H1 (cell line): ENCODE data around the gene CPA3. TPM values are rescaled to one million over a fixed set of nuclear protein-coding genes. Genes with fewer than 3 reads are reported as not detected.

ENCODE experiments used
- CTCF ChIA-PET: fragments of 300-600 bp; sonication (Branson Sonifier 250); formaldehyde crosslinking; loops from one replicate; lab custom pipeline; 2021; ENCODE audit not compliant: partially characterized antibody; lab: Charles Lee
- POLR2A ChIA-PET: fragments of 300-600 bp; sonication (Branson Sonifier 250); formaldehyde crosslinking; loops from one replicate; lab custom pipeline; 2021; ENCODE audit warnings: inconsistent platforms; ENCODE audit not compliant: partially characterized antibody; lab: Charles Lee
- DNase-seq, 2 experiments: peaks; one replicate each; pipeline versions ENCODE4 v3.0.0 to v3.0.0-alpha.2; 2010 to 2022; ENCODE audit warnings: low spot score in 2 of 2, low read depth in 1 of 2, mixed read lengths in 1 of 2
- FAIRE-seq: peaks from 2 replicates; lab custom pipeline; 2011; peaks lifted over from hg19 to GRCh38; lab: Jason Lieb, UNC
- H2AFZ ChIP-seq: 2 replicates; pipeline ENCODE4 v1.8.1; 2012; ENCODE audit warnings: low read length, inconsistent platforms
- H2AK5ac ChIP-seq: 2 replicates; pipeline ENCODE4 v1.6.1; 2013; ENCODE audit warnings: low read depth, low read length
- H2BK120ac ChIP-seq: replicated peaks from 2 replicates; pipeline ENCODE3; 2013; ENCODE audit warnings: low read depth, low read length, inconsistent platforms
- H2BK12ac ChIP-seq: 2 replicates; pipeline ENCODE4 v1.6.1; 2013; ENCODE audit warnings: low read depth, low read length
- H2BK15ac ChIP-seq: 2 replicates; pipeline ENCODE4 v1.6.1; 2013; ENCODE audit warnings: low read length
- H2BK20ac ChIP-seq: 2 replicates; pipeline ENCODE4 v1.6.1; 2013; ENCODE audit warnings: low read length
- H2BK5ac ChIP-seq: 2 replicates; pipeline ENCODE4 v1.6.1; 2013; ENCODE audit warnings: low read depth, low read length
- H3K14ac ChIP-seq: 2 replicates; pipeline ENCODE4 v1.6.1; 2013; ENCODE audit warnings: inconsistent platforms; ENCODE audit not compliant: insufficient read length
- H3K18ac ChIP-seq: 2 replicates; pipeline ENCODE4 v1.6.1; 2013; ENCODE audit warnings: low read length; ENCODE audit errors: extremely low read depth
- H3K23ac ChIP-seq: 2 replicates; pipeline ENCODE4 v1.6.1; 2013; ENCODE audit warnings: inconsistent platforms; ENCODE audit not compliant: insufficient read length
- H3K23me2 ChIP-seq: 2 replicates; pipeline ENCODE4 v1.6.1; 2013; ENCODE audit warnings: low read depth, low read length
- H3K27ac ChIP-seq: 2 replicates; pipeline ENCODE4 v1.6.1; 2011; ENCODE audit warnings: low read depth, low read length, inconsistent platforms
- H3K27me3 ChIP-seq, 4 experiments: replicated peaks in 1 of 4; 1 replicate in 1 of 4; 2 replicates in 3 of 4; pipeline versions ENCODE4 v1.6.1 to v1.8.1; 2011 to 2013; ENCODE audit warnings: low read length in 3 of 4, mild to moderate bottlenecking in 3 of 4, inconsistent platforms in 2 of 4, mixed read lengths in 2 of 4, moderate library complexity in 1 of 4; ENCODE audit not compliant: control insufficient read depth in 3 of 4, insufficient read depth in 3 of 4; ENCODE audit errors: extremely low read depth in 1 of 4
- H3K36me3 ChIP-seq, 4 experiments: 2 replicates each; pipeline versions ENCODE4 v1.6.1 to v1.8.1; 2011 to 2013; ENCODE audit warnings: mild to moderate bottlenecking in 4 of 4, low read length in 3 of 4, moderate library complexity in 2 of 4, control low read depth in 1 of 4, inconsistent platforms in 1 of 4; ENCODE audit not compliant: insufficient read depth in 4 of 4, control insufficient read depth in 2 of 4
- H3K4ac ChIP-seq: replicated peaks from 2 replicates; pipeline ENCODE3; 2013; ENCODE audit warnings: low read length, low read depth, mixed read lengths, inconsistent platforms; ENCODE audit not compliant: insufficient read length
- H3K4me1 ChIP-seq, 4 experiments: replicated peaks in 1 of 4; 1 replicate in 1 of 4; 2 replicates in 3 of 4; pipeline versions ENCODE4 v1.6.1 to v1.8.1; 2011 to 2013; ENCODE audit warnings: low read length in 3 of 4, inconsistent platforms in 2 of 4, mixed read lengths in 1 of 4; ENCODE audit not compliant: insufficient read depth in 4 of 4, control insufficient read depth in 3 of 4
- H3K4me2 ChIP-seq, 2 experiments: 2 replicates each; pipeline versions ENCODE4 v1.6.1 to v1.8.1; 2011 to 2013; ENCODE audit warnings: low read depth in 2 of 2, low read length in 2 of 2, control low read depth in 1 of 2, inconsistent platforms in 1 of 2, mild to moderate bottlenecking in 1 of 2; ENCODE audit not compliant: insufficient read depth in 1 of 2
- H3K4me3 ChIP-seq, 4 experiments: fragments of 200-600, 300-600 bp in 1 of 4; sonication (generic), shearing (Covaris generic), sonication (Bioruptor Twin) in 1 of 4; 2 replicates each; pipeline versions ENCODE4 v1.5.1 to v1.8.1; 2011 to 2016; ENCODE audit warnings: low read length in 4 of 4, low read depth in 3 of 4, control low read depth in 2 of 4, inconsistent platforms in 2 of 4, mild to moderate bottlenecking in 2 of 4, mixed read lengths in 1 of 4, moderate library complexity in 1 of 4; ENCODE audit not compliant: insufficient read depth in 2 of 4; ENCODE audit errors: extremely low read depth in 1 of 4
- H3K56ac ChIP-seq: replicated peaks from 2 replicates; pipeline ENCODE3; 2013; ENCODE audit warnings: low read depth, mild to moderate bottlenecking, mixed read lengths, low read length, inconsistent platforms; ENCODE audit not compliant: insufficient read length
- H3K79me1 ChIP-seq: 2 replicates; pipeline ENCODE4 v1.6.1; 2013; ENCODE audit warnings: low read depth, low read length, control low read depth
- H3K79me2 ChIP-seq, 2 experiments: 2 replicates each; pipeline versions ENCODE4 v1.6.1 to v1.8.1; 2012 to 2013; ENCODE audit warnings: low read length in 2 of 2, mild to moderate bottlenecking in 2 of 2, inconsistent platforms in 1 of 2; ENCODE audit not compliant: insufficient read depth in 2 of 2, control insufficient read depth in 1 of 2
- H3K9ac ChIP-seq, 4 experiments: replicated peaks in 1 of 4; 1 replicate in 1 of 4; 2 replicates in 3 of 4; pipeline versions ENCODE4 v1.6.1 to v1.8.1; 2011 to 2013; ENCODE audit warnings: low read depth in 3 of 4, low read length in 3 of 4, control low read depth in 2 of 4, mild to moderate bottlenecking in 2 of 4, moderate library complexity in 2 of 4, inconsistent platforms in 1 of 4; ENCODE audit errors: extremely low read depth in 1 of 4
- H3K9me3 ChIP-seq, 2 experiments: 2 replicates each; pipeline versions ENCODE4 v1.6.1 to v1.8.1; 2012 to 2013; ENCODE audit warnings: mild to moderate bottlenecking in 2 of 2, moderate library complexity in 2 of 2, control low read depth in 1 of 2, inconsistent platforms in 1 of 2, low read depth in 1 of 2, low read length in 1 of 2, mixed read lengths in 1 of 2; ENCODE audit not compliant: insufficient read depth in 2 of 2
- H4K20me1 ChIP-seq, 2 experiments: replicated peaks in 1 of 2; 2 replicates each; pipeline versions ENCODE3 to v1.8.1; 2011 to 2013; ENCODE audit warnings: inconsistent platforms in 2 of 2, low read length in 2 of 2, mild to moderate bottlenecking in 1 of 2; ENCODE audit not compliant: insufficient read depth in 2 of 2, control insufficient read depth in 1 of 2
- H4K5ac ChIP-seq: 2 replicates; pipeline ENCODE4 v1.6.1; 2013; ENCODE audit warnings: low read length, low read depth, mixed read lengths, inconsistent platforms; ENCODE audit not compliant: insufficient read length
- H4K8ac ChIP-seq: 2 replicates; pipeline ENCODE4 v1.8.0; 2013; ENCODE audit warnings: mild to moderate bottlenecking, moderate library complexity, low read length, inconsistent platforms; ENCODE audit not compliant: insufficient read depth; ENCODE audit errors: extremely low read depth
- H4K91ac ChIP-seq: replicated peaks from 2 replicates; pipeline ENCODE3; 2013; ENCODE audit warnings: low read length, mixed read lengths, inconsistent platforms; ENCODE audit not compliant: insufficient read length
- EP300 ChIP-seq, 2 experiments: IDR thresholded peaks; 1 replicate in 1 of 2; 2 replicates in 1 of 2; pipeline ENCODE4 v1.6.1; 2011 to 2012; ENCODE audit warnings: low read depth in 2 of 2, low read length in 2 of 2, mild to moderate bottlenecking in 2 of 2, borderline replicate concordance in 1 of 2, inconsistent platforms in 1 of 2, moderate library complexity in 1 of 2
- EZH2 ChIP-seq: fragments of 200-600 bp; sonication (generic); IDR thresholded peaks from 2 replicates; pipeline ENCODE4 v1.7.1; 2012; ENCODE audit warnings: low read depth, mild to moderate bottlenecking, moderate library complexity, low read length, inconsistent platforms; ENCODE audit not compliant: severe bottlenecking
- MAFK ChIP-seq: IDR thresholded peaks from 2 replicates; pipeline ENCODE4 v1.6.1; 2012; ENCODE audit warnings: low read depth, mild to moderate bottlenecking, improper control_type of control experiment, low read length
- MAX ChIP-seq: IDR thresholded peaks from 2 replicates; pipeline ENCODE4 v1.6.1; 2012; ENCODE audit warnings: inconsistent platforms
- SAP30 ChIP-seq: fragments of 300-600 bp; sonication (generic); IDR thresholded peaks from 2 replicates; pipeline ENCODE4 v1.7.1; 2012; ENCODE audit warnings: low read length, moderate library complexity, mild to moderate bottlenecking, inconsistent platforms; ENCODE audit not compliant: insufficient read depth, insufficient replicate concordance
- SIN3A ChIP-seq, 2 experiments: IDR thresholded peaks in 1 of 2; conservative IDR thresholded peaks in 1 of 2; 2 replicates each; pipeline ENCODE4 v1.6.1; 2011 to 2012; ENCODE audit warnings: low read length in 2 of 2, improper control_type of control experiment in 1 of 2, low read depth in 1 of 2, mild to moderate bottlenecking in 1 of 2
- SP1 ChIP-seq: IDR thresholded peaks from 2 replicates; pipeline ENCODE4 v1.6.1; 2011; ENCODE audit warnings: low read depth, low read length
- SP4 ChIP-seq: IDR thresholded peaks from 2 replicates; pipeline ENCODE4 v1.6.1; 2012; ENCODE audit warnings: low read length, inconsistent platforms
- TAF7 ChIP-seq: optimal IDR thresholded peaks from 2 replicates; pipeline ENCODE3; 2011; ENCODE audit warnings: low read depth, mild to moderate bottlenecking, inconsistent platforms, low read length, moderate library complexity, borderline replicate concordance
- WGBS, 2 experiments: shearing (Covaris generic) in 1 of 2; methylation state at CpG; one replicate each; pipeline versions ENCODE4 v1.1.6 to v1.1.7; 2013 to 2015; ENCODE audit warnings: low lambda C conversion rate in 2 of 2, mixed read lengths in 2 of 2, inconsistent platforms in 1 of 2, low coverage in 1 of 2, missing lambda C conversion rate in 1 of 2; ENCODE audit not compliant: insufficient replicate concordance in 2 of 2, insufficient coverage in 1 of 2, insufficient read length in 1 of 2; ENCODE audit errors: extremely low coverage in 1 of 2, missing lambda C conversion rate in 1 of 2; 5-methylcytosine and 5-hydroxymethylcytosine counted together
- polyA plus RNA-seq, 7 experiments: library from polyadenylated mRNA; depleted of rRNA in 3 of 7; stranded (reverse) in 5 of 7; unstranded in 2 of 7; fragments of >200 nt in 5 of 7; fragments of 200-250 nt in 2 of 7; gene quantifications; 1 replicate in 5 of 7; 2 replicates in 1 of 7; 4 replicates in 1 of 7; pipeline versions ENCODE4 v1.2.1 to v1.2.3, GENCODE V29; 2011 to 2013; ENCODE audit warnings: missing spikeins in 2 of 7, mixed read lengths in 2 of 7
- total RNA-seq: library from RNA; stranded (reverse); fragmentation: NEBNext Ultra II Directional; extraction: Animal tissue kit (Norgen Biotek cat#: 25700); gene quantifications from 2 replicates; pipeline ENCODE4 v1.2.1, GENCODE V29; 2021
- TF ChIP-seq, protein P1 (sequence below), 3 experiments: IDR thresholded peaks; 1 replicate in 2 of 3; 2 replicates in 1 of 3; pipeline versions ENCODE4 v1.5.1 to v1.6.1; 2011; ENCODE audit warnings: low read length in 3 of 3, mild to moderate bottlenecking in 3 of 3, inconsistent platforms in 2 of 3, low read depth in 1 of 3, moderate library complexity in 1 of 3; ENCODE audit not compliant: insufficient read depth in 1 of 3; ENCODE audit errors: control extremely low read depth in 1 of 3

Gene CPA3
- total and polyA plus RNA-seq, 2 of the 8 experiments (the other 6 are each of a cell fraction or from before 2014, with no cell fraction given) = not detected

- H4K20me1 ChIP-seq = no peaks in the 10 kb centered on the region
- no peaks in the 10 kb centered on the region for H3K27me3 ChIP-seq
- no peak overlapping the region for H3K4me3 ChIP-seq
- CTCF ChIA-PET = interaction anchor here (0.6 to 12.0 kb wide), 15 partner anchors 9 to 565 kb away, joined by 3 to 189 read pairs (median 4); partner anchors contain the start of gene CPA3
- H3K18ac ChIP-seq = no peak overlapping the region
- H3K79me2 ChIP-seq = no peaks in the 10 kb centered on the region
- POLR2A ChIA-PET = no interaction called here
- H2BK15ac ChIP-seq = no peak overlapping the region
- H3K9ac ChIP-seq = no peak overlapping the region
- H4K5ac ChIP-seq = no peak overlapping the region
- no peak overlapping the region for H2BK12ac ChIP-seq
- H3K9me3 ChIP-seq = no peaks in the 10 kb centered on the region
- H3K36me3 ChIP-seq = no peaks in the 10 kb centered on the region
- H2AK5ac ChIP-seq = no peak overlapping the region
- H4K91ac ChIP-seq = no peak overlapping the region
- no peak overlapping the region for H2BK20ac ChIP-seq
- no peak overlapping the region for H3K14ac ChIP-seq
- no peaks in the 10 kb centered on the region for H3K23me2 ChIP-seq
- no peak overlapping the region for H3K23ac ChIP-seq
- H3K56ac ChIP-seq = no peak overlapping the region
- 85% methylated on average over 2 of the region's 2 CpGs; no CpG with 5 or more reads in 1 of the 2 experiments for WGBS, 2 experiments
- H3K4me2 ChIP-seq = no peak overlapping the region
- H2BK120ac ChIP-seq = no peak overlapping the region
- H2BK5ac ChIP-seq = no peak overlapping the region
- no peak for DNase-seq
- no peak overlapping the region for H3K27ac ChIP-seq
- no peak overlapping the region for H4K8ac ChIP-seq
- H3K4ac ChIP-seq = no peak overlapping the region
- no peaks in the 10 kb centered on the region for H3K4me1 ChIP-seq
- FAIRE-seq = no peak
- H2AFZ ChIP-seq = no peak overlapping the region
- no peaks in the 10 kb centered on the region for H3K79me1 ChIP-seq
- TF ChIP-seq MAFK (no peak), EP300 (IDR thresholded peaks at IDR 0.05; ENCODE audit: borderline replicate concordance in 1 of 2, low read depth in 2 of 2, low read length in 2 of 2) (no peak), SP1 (no peak), MAX (no peak), EZH2 (no peak), SIN3A (conservative IDR thresholded peaks at IDR 0.05 in 1 of 2, IDR thresholded peaks at IDR 0.05 in 1 of 2; ENCODE audit: low read depth in 1 of 2, low read length in 2 of 2) (no peak), TAF7 (no peak), SP4 (no peak), SAP30 (no peak)
- TF ChIP-seq, protein P1, sequence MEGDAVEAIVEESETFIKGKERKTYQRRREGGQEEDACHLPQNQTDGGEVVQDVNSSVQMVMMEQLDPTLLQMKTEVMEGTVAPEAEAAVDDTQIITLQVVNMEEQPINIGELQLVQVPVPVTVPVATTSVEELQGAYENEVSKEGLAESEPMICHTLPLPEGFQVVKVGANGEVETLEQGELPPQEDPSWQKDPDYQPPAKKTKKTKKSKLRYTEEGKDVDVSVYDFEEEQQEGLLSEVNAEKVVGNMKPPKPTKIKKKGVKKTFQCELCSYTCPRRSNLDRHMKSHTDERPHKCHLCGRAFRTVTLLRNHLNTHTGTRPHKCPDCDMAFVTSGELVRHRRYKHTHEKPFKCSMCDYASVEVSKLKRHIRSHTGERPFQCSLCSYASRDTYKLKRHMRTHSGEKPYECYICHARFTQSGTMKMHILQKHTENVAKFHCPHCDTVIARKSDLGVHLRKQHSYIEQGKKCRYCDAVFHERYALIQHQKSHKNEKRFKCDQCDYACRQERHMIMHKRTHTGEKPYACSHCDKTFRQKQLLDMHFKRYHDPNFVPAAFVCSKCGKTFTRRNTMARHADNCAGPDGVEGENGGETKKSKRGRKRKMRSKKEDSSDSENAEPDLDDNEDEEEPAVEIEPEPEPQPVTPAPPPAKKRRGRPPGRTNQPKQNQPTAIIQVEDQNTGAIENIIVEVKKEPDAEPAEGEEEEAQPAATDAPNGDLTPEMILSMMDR (IDR thresholded peaks at IDR 0.05; ENCODE audit: control extremely low read depth in 1 of 3, insufficient read depth in 1 of 3, low read depth in 1 of 3, low read length in 3 of 3) = no peak
Measured at GRCh38 chr3:148945116-148945515, 80.0 kb downstream of the CPA3 start.
